GM21390 (cell line): ENCODE results near the gene KIF5A.
"Not testable (repeated sequence)": the region's sequence is repeated elsewhere in the genome, so short reads cannot be mapped to it uniquely, and the experiment has no call there.

Experiments
- ATAC-seq: cut with Tn5 transposase; IDR thresholded peaks from one replicate; pipeline ENCODE4 v1.9.1; 2021; ENCODE audit not compliant: unreplicated experiment

The KIF5A gene

DNA sequence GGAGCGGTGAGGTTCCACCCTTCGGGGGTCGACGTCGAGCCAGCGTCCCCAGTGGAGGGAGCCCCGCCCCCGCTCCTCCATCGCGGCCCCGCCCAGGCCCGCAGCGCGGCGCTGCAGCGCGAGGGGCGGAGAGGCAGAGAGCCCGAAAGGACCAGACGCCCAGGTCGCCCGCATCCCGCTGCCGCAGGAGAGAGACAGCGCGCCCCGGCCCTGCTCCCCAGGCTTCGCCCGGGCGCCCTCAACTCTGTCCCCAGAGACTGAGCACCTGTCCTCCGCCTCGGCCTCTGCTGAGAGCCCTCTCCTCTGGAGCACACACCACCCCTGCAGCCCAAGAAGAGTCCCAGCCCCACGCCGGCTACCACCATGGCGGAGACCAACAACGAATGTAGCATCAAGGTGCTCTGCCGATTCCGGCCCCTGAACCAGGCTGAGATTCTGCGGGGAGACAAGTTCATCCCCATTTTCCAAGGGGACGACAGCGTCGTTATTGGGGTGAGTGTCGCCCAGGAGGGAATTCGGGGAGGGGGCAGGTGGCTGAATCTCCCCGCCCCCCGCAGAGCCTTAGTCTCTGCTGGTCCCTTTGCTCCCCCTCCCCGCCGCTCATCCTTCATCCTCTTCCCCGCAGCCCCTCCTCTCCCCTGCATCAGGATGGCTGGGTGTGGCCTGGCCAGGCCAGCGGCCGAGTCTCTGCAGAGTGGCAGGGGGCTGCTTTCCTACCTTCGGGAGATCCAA is at the start of gene KIF5A:
Gene KIF5A, plus strand, starts transcription at position 136 of the 732 bp plus-strand sequence. Its CDS starts 228 bp downstream, at position 364.
- ATAC-seq: no peak

GRCh38 chr12:57500213-57500612 is 49.6 kb upstream of the KIF5A start:
- no peak for ATAC-seq

GRCh38 chr12:57502311-57502969 is 47.4 kb upstream of the KIF5A start:
- not testable (repeated sequence) for ATAC-seq

GRCh38 chr12:57506541-57506940 is 43.3 kb upstream of the KIF5A start:
- ATAC-seq: not testable (repeated sequence)

- ATAC-seq: not testable (repeated sequence)
Observed at GRCh38 chr12:57507796-57508195, 42.0 kb upstream of the KIF5A start.

- ATAC-seq: no peak
Observed at GRCh38 chr12:57511161-57511560, 38.7 kb upstream of the KIF5A start.

GRCh38 chr12:57511588-57512325 is 38.1 kb upstream of the KIF5A start:
- ATAC-seq: no peak

DNA sequence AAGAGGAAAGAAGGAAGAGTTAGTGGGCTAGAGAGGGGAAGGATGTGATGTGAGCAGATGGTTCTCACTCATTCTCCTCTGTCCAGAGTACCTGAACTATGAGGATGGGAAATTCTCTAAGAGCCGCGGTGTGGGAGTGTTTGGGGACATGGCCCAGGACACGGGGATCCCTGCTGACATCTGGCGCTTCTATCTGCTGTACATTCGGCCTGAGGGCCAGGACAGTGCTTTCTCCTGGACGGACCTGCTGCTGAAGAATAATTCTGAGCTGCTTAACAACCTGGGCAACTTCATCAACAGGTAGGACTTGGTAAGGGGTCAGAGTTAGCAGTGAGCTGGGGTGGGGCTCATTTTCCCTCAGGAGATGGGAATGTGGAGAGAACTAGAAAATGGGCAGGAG is 37.2 kb upstream of the KIF5A start:
- no peak for ATAC-seq

DNA sequence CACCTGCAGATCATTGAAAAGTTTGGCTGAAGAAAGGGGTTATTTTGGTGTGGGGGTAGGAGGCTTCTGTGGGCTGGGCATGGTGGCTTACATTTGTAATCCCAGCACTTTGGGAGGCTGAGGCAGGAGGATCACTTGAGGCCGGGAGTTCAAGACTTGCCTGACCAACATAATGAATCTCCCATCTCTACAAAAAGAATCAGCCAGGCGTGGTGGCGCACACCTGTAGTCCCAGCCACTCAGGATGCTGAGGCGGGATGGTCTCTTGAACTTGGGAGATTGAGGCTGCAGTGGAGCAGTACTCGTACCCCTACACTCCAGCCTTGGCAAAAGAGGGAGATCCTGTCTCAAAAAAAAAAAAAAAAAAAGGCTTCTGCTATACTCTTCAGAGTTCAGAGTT is 36.6 kb upstream of the KIF5A start:
- no peak for ATAC-seq

- not testable (repeated sequence) for ATAC-seq
Observed at GRCh38 chr12:57513677-57514076, 36.2 kb upstream of the KIF5A start.

GRCh38 chr12:57514246-57514645 is 35.6 kb upstream of the KIF5A start:
- not testable (repeated sequence) for ATAC-seq

- ATAC-seq: no peak
Observed at GRCh38 chr12:57514720-57515407, 35.0 kb upstream of the KIF5A start.

DNA sequence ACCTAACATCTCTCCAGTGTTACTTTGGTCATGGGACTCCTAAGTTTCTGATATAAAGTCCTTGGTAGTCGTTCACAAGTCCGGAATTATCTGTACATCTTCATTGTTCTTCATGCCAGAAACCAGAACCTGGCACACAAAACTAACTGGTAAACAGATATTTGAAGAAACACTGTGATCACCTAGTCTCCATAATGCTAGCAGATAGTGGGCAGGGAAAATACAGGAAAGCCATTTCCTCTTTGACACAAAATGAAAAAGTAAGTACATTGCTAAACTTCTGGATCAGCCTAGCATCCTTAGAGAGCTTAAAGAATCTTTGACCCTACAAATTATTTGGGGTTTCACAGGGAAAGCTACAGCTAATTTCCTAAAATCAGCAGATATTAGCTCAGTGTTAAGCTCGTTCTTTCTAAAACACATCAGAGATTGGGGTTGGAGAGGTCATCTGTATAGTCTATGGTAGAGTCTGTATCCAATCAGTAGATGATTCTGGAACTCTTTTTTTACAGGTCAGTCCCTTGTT is 34.4 kb upstream of the KIF5A start:
- ATAC-seq: no peak

- no peak for ATAC-seq
Observed at GRCh38 chr12:57515934-57516541, 33.8 kb upstream of the KIF5A start.

DNA sequence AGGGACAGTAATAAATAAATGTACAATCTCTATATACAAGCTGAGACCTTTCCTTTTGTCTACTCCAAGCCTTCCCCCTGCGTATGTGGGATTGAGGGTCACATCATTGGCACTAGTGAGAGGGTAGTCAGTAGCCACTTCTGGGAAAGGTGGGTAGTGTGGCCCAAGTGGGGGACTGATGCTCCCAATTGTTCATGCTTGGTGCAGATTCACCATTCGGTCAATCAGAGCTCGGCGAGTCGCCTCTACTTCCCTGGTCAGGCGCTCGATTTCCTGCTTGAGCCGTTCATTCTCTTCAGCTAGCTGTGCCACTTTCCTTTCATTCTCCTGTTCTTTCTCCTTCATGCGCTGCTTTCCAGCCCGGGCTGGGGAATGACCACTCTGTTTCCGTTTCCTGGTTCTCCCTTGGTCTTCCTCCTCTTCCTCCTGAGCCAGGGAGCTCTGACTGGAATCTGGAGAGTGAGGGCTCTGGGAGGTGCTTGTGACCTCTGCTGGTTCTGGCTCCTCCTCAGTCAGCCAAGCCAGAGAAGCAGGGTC is 33.2 kb upstream of the KIF5A start:
- no peak for ATAC-seq

GRCh38 chr12:57517187-57517586 is 32.7 kb upstream of the KIF5A start:
- ATAC-seq: no peak

DNA sequence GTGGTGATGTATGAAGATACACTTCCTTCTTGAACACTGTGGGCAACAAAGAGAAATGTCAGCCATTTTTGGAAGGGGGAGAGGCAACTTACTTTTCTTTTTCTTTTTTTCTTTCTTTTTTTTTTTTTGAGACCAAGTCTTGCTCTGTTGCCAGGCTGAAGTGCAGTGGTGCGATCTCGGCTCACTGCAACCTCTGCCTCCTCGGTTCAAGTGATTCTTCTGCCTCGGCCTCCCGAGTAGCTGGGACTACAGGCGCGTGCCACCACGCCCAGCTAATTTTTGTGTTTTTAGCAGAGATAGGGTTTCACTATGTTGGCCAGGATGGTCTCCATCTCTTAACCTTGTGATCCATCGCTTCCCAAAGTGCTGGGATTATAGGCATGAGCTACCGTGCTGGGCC is 32.1 kb upstream of the KIF5A start:
- ATAC-seq: not testable (repeated sequence)

DNA sequence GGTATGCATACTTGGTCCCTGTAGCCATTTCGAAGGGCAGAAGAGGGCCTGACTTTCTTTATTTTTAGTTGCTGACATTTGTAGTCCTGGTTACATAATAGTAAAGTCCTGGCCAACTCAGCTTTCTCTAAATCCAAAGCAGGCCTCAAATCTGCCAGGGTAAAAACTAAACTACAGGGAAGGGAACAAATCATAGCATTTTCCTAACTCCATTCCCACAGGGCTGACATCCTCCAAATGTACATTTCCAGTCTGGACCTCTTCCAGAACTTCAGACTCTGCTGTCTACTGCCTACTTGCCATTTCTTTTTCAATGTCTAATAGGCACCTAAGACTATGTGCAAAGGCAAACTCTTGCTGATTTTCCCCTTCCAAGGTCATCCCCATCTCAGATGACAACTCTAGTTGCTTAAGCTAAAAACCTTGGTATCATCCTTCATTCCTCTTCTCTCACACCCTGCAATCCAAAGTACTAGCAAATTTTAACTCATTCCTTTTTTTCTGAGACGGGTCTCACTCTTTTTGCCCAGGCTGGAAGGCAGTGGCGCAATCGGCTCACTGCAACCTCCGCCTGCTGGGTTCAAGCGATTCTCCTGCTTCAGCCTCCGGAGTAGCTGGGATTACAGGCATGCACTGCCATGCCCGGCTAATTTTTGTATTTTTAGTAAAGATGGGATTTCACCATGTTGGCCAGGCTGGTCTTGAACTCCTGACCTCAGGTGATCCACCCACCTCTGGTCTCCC is 31.5 kb upstream of the KIF5A start:
- ATAC-seq: no peak

- ATAC-seq: no peak
Observed at GRCh38 chr12:57518920-57519795, 30.7 kb upstream of the KIF5A start.
